MCF 10A (cell line): ENCODE measurements around the gene MAP3K7CL. TPM values are rescaled to one million over a fixed set of nuclear protein-coding genes. Genes with fewer than 3 reads are reported as not detected.
A peak's percentile ranks its signal among the peaks of the same experiment; 100 is the strongest.

Experiments used
- BruUV-seq: library from RNA; stranded (reverse); fragments of 400-500 nt; replicated peaks from 2 replicates; lab custom pipeline; 2021; lab: Mats Ljungman, UMichigan
- CTCF ChIA-PET: fragments of 300-600 bp; sonication (Branson Sonifier 250); formaldehyde crosslinking; extraction: SDS; loops from one replicate; lab custom pipeline; 2021; ENCODE audit warnings: antibody characterized with exemption, inconsistent platforms; lab: Yijun Ruan, JAX
- POLR2A ChIA-PET: fragments of 300-600, 350-650 bp; sonication (Branson Sonifier 250); formaldehyde crosslinking; extraction: SDS; loops from one replicate; lab custom pipeline; 2020; ENCODE audit warnings: antibody characterized with exemption, inconsistent platforms; lab: Yijun Ruan, JAX
- DNase-seq: peaks from one replicate; pipeline ENCODE4 v3.0.0-alpha.2; 2018; ENCODE audit not compliant: unreplicated experiment
- H3K27ac Mint-ChIP-seq: one replicate; pipeline ENCODE4 v1.8.0; 2022; ENCODE audit warnings: mild to moderate bottlenecking, low read depth, mixed read lengths; ENCODE audit not compliant: unreplicated experiment
- H3K27me3 Mint-ChIP-seq: one replicate; pipeline ENCODE4 v1.8.0; 2022; ENCODE audit warnings: mixed read lengths; ENCODE audit not compliant: insufficient read depth, unreplicated experiment
- H3K36me3 Mint-ChIP-seq: one replicate; pipeline ENCODE4 v1.8.0; 2022; ENCODE audit warnings: mild to moderate bottlenecking, moderate library complexity, mixed read lengths; ENCODE audit not compliant: insufficient read depth, unreplicated experiment
- H3K4me1 Mint-ChIP-seq: one replicate; pipeline ENCODE4 v1.8.0; 2022; ENCODE audit warnings: mixed read lengths; ENCODE audit not compliant: insufficient read depth, unreplicated experiment
- H3K4me3 Mint-ChIP-seq: one replicate; pipeline ENCODE4 v1.8.0; 2022; ENCODE audit warnings: mild to moderate bottlenecking, moderate library complexity, mixed read lengths; ENCODE audit not compliant: unreplicated experiment
- H3K9me3 Mint-ChIP-seq: one replicate; pipeline ENCODE4 v1.8.0; 2022; ENCODE audit warnings: mixed read lengths; ENCODE audit not compliant: unreplicated experiment
- intact Hi-C: fragments of 100-400 bp; cut with micrococcal nuclease; formaldehyde crosslinking; loops from 2 replicates; pipeline ENCODE4 v1.14.1; 2022
- total RNA-seq: library from RNA; stranded (reverse); gene quantifications from 2 replicates; pipeline ENCODE4 v1.2.3, GENCODE V29; 2022
- TF ChIP-seq, protein P1 (sequence below): fragments of 200-600 bp; IDR thresholded peaks from one replicate; pipeline ENCODE4 v1.8.0; 2022; ENCODE audit warnings: antibody characterized with exemption, mild to moderate bottlenecking; ENCODE audit not compliant: unreplicated experiment

MAP3K7CL gene
- total RNA-seq, 1 experiment from 2014 or later, result 4.9 TPM

GRCh38 chr21:29193072-29193471 lies 62.6 kb downstream of the MAP3K7CL start:
- Mint-ChIP-seq H3K36me3 (no peaks in the 10 kb centered on the region), H3K4me3 (no peak overlapping the region), H3K27ac (no peak overlapping the region), H3K9me3 (no peaks in the 10 kb centered on the region), H3K4me1 (peaks cover 48% of the 10 kb centered on the region), H3K27me3 (no peaks in the 10 kb centered on the region)
- ChIA-PET CTCF (interaction anchor here (0.7 to 0.8 kb wide), 3 partner anchors 81 to 180 kb away, joined by 3 read pairs; no protein-coding TSS in a partner anchor), POLR2A (interaction anchor here (1.6 to 8.7 kb wide), 4 partner anchors 11 to 106 kb away, joined by 7 to 126 read pairs (median 90); partner anchors contain the start of gene BACH1)
- DNase-seq, result no peak
- TF ChIP-seq, protein P1, sequence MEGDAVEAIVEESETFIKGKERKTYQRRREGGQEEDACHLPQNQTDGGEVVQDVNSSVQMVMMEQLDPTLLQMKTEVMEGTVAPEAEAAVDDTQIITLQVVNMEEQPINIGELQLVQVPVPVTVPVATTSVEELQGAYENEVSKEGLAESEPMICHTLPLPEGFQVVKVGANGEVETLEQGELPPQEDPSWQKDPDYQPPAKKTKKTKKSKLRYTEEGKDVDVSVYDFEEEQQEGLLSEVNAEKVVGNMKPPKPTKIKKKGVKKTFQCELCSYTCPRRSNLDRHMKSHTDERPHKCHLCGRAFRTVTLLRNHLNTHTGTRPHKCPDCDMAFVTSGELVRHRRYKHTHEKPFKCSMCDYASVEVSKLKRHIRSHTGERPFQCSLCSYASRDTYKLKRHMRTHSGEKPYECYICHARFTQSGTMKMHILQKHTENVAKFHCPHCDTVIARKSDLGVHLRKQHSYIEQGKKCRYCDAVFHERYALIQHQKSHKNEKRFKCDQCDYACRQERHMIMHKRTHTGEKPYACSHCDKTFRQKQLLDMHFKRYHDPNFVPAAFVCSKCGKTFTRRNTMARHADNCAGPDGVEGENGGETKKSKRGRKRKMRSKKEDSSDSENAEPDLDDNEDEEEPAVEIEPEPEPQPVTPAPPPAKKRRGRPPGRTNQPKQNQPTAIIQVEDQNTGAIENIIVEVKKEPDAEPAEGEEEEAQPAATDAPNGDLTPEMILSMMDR, result no peak
- no TSS peak for BruUV-seq
- intact Hi-C loops, result no loop called here

- peaks cover 44% of the 10 kb centered on the region for H3K4me1 Mint-ChIP-seq
- BruUV-seq, result no TSS peak
- TF ChIP-seq, protein P1, result no peak
- H3K27me3 Mint-ChIP-seq, result no peaks in the 10 kb centered on the region
- H3K9me3 Mint-ChIP-seq, result no peaks in the 10 kb centered on the region
- H3K27ac Mint-ChIP-seq, result no peak overlapping the region
- H3K36me3 Mint-ChIP-seq, result no peaks in the 10 kb centered on the region
- intact Hi-C loops, result no loop called here
- ChIA-PET POLR2A (interaction anchor here (0.6 to 7.3 kb wide), 4 partner anchors 12 to 66 kb away, joined by 3 to 120 read pairs (median 3); no protein-coding TSS in a partner anchor), CTCF (interaction anchor here (0.7 to 1.1 kb wide), 2 partner anchors 30 to 153 kb away, joined by 3 read pairs; no protein-coding TSS in a partner anchor)
- no peak for DNase-seq
- H3K4me3 Mint-ChIP-seq, result no peak overlapping the region
These were observed 63.5 kb downstream of the MAP3K7CL start for GRCh38 chr21:29193901-29194300.

DNA sequence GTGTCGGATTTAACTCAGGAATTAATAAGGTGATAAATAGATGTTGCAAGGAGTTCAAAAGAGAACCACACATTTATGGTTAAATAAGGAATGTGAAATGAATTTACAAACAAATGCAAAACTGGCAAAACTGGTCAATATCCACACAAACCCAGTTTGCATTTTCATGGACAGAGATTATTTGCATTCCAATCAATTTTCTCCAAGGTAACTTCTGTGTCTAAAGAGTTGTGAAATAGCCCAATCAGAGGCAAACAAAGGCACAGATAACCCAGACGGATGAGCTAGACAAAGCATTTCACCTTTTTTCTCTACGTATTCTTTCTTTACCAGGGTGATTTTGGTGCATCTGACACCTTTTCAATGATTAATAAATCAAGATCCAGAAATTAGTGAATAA lies 63.9 kb downstream of the MAP3K7CL start:
- BruUV-seq, result no TSS peak
- CTCF ChIA-PET, result interaction anchor here (1.1 to 1.5 kb wide), 3 partner anchors 25 to 87 kb away, joined by 3 to 9 read pairs (median 5); no protein-coding TSS in a partner anchor
- TF ChIP-seq, protein P1, result no peak
- Mint-ChIP-seq H3K9me3 (no peaks in the 10 kb centered on the region), H3K4me1 (peaks cover 40% of the 10 kb centered on the region), H3K27ac (no peak overlapping the region), H3K36me3 (no peaks in the 10 kb centered on the region), H3K27me3 (no peaks in the 10 kb centered on the region), H3K4me3 (no peak overlapping the region)
- DNase-seq, result no peak
- POLR2A ChIA-PET, result interaction anchor here (0.9 to 7.3 kb wide), 6 partner anchors 9 to 105 kb away, joined by 3 to 120 read pairs (median 6); partner anchors contain the start of gene BACH1
- intact Hi-C loops, result no loop called here

DNA sequence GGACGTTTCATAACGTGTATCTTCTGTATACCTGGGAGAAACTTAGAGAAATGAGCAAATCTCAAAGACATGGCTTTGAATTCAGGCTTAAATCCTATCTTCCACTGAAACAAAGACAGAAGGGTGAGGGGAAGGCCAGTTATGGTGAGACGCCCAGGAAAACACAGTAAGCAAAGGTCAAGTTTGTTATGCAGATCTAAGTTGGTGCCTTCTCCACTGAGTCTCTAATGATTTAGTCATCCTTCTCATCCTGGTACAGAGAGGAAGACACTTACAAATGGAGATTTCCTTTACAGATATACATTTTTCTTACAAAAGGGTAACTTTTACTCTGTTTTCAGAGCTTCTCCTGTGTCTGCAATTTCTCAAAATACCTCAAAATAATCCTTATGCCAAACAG lies 64.4 kb downstream of the MAP3K7CL start:
- ChIA-PET POLR2A (interaction anchor here (0.9 to 3.1 kb wide), 8 partner anchors 9 to 122 kb away, joined by 3 to 31 read pairs (median 6); partner anchors contain the start of gene BACH1), CTCF (interaction anchor here (1.1 to 1.5 kb wide), 4 partner anchors 26 to 86 kb away, joined by 3 to 9 read pairs (median 4); no protein-coding TSS in a partner anchor)
- Mint-ChIP-seq H3K9me3 (no peaks in the 10 kb centered on the region), H3K4me1 (peaks cover 37% of the 10 kb centered on the region), H3K27me3 (no peaks in the 10 kb centered on the region), H3K27ac (peak overlapping the region; percentile 98), H3K36me3 (no peaks in the 10 kb centered on the region), H3K4me3 (no peak overlapping the region)
- no peak for DNase-seq
- BruUV-seq, result no TSS peak
- TF ChIP-seq, protein P1, result no peak
- intact Hi-C loops, result no loop called here
